ENCODE data around the gene VAV2.

The VAV2 gene

GRCh38 chr9:133950629-133951111, 41.5 kb downstream of the VAV2 start:
- DNase-seq, result no peak

- DNase-seq, result no peak
Measured at GRCh38 chr9:133950192-133950591, 41.9 kb downstream of the VAV2 start.

GRCh38 chr9:133949486-133950061, 42.5 kb downstream of the VAV2 start:
- DNase-seq, result no peak

GRCh38 chr9:133948561-133949485, 43.3 kb downstream of the VAV2 start:
- DNase-seq, result no peak

- DNase-seq, result no peak
Measured at GRCh38 chr9:133948131-133948530, 44.0 kb downstream of the VAV2 start.

- no peak for DNase-seq
Measured at GRCh38 chr9:133946840-133947486, 45.2 kb downstream of the VAV2 start.

GRCh38 chr9:133945977-133946753, 46.0 kb downstream of the VAV2 start:
- no peak for DNase-seq

GRCh38 chr9:133945314-133945975, 46.7 kb downstream of the VAV2 start:
- no peak for DNase-seq

GRCh38 chr9:133944746-133945135, 47.4 kb downstream of the VAV2 start:
- DNase-seq, result no peak

GRCh38 chr9:133943781-133944745, 48.1 kb downstream of the VAV2 start:
- DNase-seq, result no peak

GRCh38 chr9:133943036-133943780, 48.9 kb downstream of the VAV2 start:
- no peak for DNase-seq

GRCh38 chr9:133942206-133942975, 49.7 kb downstream of the VAV2 start:
- no peak for DNase-seq

GRCh38 chr9:133939845-133940244, 52.3 kb downstream of the VAV2 start:
- no peak for DNase-seq

- DNase-seq, result no peak
Measured at GRCh38 chr9:133939171-133939785, 52.8 kb downstream of the VAV2 start.

GRCh38 chr9:133938753-133939152, 53.4 kb downstream of the VAV2 start:
- no peak for DNase-seq

- no peak for DNase-seq
Measured at GRCh38 chr9:133938086-133938485, 54.0 kb downstream of the VAV2 start.

GRCh38 chr9:133937120-133937519, 55.0 kb downstream of the VAV2 start:
- DNase-seq, result no peak

- no peak for DNase-seq
Measured at GRCh38 chr9:133935328-133936005, 56.7 kb downstream of the VAV2 start.

Data from SW 1271 (cell line).